Measurements from ENCODE around the gene CNIH4.
"Not testable (repeated sequence)": the region's sequence is repeated elsewhere in the genome, so short reads cannot be mapped to it uniquely, and the experiment has no call there.

CNIH4 gene

DNA sequence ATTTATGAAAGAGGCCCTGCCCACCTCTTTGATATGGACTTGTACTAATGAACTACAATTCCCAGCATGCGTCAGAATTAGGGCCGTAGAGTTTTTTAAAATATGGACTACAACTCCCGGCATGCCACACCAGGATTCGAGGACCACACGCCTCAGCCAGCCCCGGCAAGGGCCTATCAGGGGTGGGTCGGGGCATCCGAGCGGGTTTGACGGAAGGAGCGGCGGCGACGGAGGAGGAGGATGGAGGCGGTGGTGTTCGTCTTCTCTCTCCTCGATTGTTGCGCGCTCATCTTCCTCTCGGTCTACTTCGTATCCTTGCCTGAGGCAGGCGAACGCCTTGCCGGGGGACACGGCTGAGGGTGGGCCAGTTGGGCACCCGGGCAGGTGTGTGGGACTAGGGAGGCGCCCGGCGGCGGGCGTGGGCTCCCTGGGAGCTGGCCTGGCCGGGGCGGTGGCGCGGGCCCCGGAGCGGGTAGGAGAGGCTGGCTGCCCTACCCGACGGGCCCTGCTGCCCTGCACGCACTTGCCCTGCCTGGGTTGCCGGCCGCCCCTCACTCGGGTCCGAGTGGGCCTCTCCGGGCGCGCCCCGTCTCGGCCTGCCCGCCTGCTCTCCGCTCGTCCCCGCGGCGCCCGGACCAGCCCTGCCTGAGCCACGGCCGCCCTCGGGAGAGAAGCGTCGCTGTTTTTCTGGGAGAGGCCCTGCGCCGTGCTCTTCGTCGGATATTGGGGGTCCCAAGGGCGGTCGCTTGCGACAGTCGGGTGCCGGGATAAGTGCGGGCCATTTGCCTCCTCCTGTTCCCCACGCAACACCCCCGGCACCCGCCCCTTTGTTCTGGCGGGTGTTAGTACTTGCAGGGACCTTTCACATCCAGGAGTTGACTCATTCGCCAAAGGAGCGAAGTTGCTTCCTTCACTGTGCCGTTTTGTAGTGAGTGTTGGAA, at the start of gene CNIH4:
TSS of gene CNIH4 (plus strand) at position 195 of the 941 bp plus-strand sequence. CDS start at position 241, 46 bp downstream.
- peak; percentile 55 for DNase-seq

DNA sequence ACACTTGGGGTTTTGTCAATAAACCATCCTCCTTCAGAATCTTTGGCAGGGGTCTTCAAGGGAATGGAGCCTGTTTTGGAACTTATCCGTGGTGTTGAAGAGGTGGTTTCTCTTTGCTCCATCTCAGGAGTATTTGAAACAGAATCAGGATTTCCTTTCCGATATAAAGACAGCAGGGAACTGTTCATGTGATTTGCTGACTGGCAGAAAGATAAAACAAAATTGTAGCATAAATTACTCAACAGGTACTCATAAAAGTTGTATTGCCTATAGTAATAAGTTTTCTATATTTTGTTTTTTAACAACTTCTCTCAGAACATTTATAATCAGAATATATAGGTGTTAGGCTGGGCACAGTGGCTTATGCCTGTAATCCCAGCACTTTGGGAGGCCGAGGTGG, 48.6 kb upstream of the CNIH4 start:
- no peak for DNase-seq

DNA sequence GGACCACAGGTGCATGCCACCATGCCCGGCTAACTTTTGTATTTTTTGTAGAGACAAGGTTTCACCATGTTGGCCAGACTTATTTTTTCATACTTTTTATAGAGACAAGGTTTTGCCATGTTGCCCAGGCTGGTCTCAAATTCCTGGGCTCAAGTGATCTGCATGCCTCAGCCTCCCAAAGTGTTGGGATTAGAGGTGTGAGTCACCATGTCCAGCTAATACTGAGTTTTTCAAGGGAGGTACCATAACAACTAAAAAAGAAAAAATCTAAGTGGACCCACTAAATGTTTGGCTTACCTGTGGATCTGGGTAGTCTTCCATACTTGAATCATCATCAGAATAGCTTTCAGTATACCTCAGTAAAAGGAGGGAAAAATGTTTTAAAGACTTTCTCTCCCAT, 45.2 kb upstream of the CNIH4 start:
- not testable (repeated sequence) for DNase-seq

DNA sequence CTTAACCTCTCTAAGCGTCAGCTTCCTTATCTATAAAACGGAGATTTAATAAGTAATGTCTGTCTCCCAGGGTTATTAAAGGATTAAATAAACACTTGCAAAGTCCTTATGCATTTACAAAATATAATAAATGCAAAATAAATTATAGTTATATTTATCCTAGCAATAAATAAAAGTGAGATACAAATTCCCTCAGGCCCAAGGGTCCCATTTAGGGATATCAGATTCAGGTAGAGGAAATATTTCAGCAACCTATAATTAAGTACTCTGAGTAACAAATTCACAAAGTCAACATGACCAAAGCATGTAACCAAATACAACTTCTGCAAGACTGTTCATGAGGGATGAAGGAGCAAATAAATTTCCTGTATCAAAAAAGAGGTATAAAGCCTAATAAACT, 44.7 kb upstream of the CNIH4 start:
- no peak for DNase-seq

DNA sequence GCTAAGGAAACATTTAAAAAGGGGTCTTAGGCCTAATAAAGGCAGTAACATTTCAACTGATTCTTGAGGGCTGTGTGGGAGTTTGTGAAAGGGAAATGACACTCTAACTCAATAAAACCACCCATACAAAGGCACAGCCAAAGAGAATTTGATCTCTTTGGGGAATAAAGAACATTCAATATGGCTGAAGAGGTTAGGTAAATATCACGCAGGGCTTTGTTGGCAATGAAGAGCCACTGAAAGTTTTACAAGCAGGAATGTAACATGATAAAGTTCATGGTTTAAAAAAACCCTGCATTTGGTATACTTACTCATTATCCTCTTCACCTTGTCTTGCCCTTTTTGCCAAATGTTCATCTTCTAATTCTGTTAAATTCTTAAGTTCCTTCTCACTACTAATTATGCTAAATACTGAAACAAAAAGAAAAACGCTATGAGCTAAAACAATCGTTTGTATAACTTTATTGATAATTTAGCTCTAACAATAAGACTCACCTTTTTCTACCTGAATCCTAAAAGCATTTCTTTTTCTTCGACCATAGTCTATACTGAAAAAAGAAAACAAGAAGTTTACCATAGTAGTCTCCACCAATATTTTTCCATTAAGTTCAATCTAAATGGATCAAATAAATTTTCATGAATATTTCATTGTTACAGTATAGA, 39.2 kb upstream of the CNIH4 start:
- DNase-seq = peak; percentile 48

DNA sequence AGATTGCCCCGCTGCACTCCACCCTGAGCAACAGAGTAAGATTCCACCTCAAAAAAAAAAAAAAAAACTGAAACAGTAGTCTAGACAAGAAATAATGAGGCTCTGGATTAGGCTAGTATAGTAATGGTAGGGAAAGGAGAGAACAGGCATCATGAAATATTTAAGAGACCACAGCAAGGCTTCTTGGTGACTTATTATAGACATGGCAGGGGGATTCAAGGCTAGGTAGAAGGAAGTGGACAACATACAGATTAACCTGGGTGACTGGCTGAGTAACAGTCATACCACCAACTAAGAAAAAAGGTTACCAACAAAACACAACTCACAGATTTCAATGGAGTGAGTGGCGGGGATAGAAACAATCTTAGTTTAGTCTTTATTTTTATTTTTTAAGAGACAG, 35.0 kb upstream of the CNIH4 start:
- DNase-seq = no peak

DNA sequence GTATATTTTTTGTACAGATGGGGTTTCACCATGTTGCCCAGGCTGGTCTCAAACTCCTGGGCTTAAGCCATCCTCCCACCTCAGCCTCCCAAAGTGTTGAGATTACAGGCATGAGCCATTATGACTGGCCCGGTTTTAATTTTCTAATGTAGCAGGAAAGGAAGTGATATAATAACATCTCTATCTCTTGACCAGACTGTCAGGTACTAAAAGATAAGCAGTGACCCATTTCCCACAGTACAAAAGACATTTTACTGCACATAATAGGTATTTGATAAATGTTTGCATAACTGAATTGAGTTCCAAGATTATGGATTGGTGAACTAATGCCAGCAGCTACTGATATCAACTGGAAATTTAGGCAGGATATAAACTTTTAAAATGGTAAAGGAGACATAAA, 30.7 kb upstream of the CNIH4 start:
- DNase-seq = no peak

DNA sequence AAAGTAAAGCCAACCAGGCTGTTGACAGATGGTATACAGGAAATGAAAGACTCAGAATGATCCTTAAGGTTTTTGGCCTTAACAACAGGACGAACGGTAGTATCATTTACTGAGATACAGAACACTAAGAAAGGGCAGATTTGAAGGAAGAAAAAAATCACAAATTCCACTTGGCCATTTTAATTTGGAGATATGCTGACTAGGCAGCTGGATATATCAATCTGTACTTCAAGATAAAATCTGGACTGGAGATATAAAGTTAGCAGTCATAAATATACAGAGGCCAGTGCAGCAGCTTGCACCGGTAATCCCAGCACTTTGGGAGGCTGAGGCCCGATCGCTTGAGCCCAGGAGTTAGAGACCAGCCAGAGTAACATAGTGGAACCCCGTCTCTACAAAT, 28.0 kb upstream of the CNIH4 start:
- no peak for DNase-seq

DNA sequence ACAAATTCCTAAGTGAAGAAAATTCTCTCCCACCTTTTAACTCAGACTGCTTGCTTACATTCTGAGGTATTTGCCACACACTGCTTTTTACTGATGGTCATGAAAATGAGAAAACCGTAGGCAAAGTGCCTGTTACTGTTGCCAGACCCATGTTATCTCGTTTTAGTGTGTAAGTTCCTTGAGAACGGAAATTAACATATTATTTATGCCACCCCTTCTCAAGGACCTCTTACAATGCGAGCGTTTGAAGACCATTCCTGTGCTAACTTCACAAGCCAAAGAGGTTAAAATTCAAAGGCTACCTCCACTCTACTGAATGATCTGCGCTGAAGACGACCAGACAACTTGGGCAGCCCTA, 27.2 kb upstream of the CNIH4 start:
- DNase-seq = no peak

DNA sequence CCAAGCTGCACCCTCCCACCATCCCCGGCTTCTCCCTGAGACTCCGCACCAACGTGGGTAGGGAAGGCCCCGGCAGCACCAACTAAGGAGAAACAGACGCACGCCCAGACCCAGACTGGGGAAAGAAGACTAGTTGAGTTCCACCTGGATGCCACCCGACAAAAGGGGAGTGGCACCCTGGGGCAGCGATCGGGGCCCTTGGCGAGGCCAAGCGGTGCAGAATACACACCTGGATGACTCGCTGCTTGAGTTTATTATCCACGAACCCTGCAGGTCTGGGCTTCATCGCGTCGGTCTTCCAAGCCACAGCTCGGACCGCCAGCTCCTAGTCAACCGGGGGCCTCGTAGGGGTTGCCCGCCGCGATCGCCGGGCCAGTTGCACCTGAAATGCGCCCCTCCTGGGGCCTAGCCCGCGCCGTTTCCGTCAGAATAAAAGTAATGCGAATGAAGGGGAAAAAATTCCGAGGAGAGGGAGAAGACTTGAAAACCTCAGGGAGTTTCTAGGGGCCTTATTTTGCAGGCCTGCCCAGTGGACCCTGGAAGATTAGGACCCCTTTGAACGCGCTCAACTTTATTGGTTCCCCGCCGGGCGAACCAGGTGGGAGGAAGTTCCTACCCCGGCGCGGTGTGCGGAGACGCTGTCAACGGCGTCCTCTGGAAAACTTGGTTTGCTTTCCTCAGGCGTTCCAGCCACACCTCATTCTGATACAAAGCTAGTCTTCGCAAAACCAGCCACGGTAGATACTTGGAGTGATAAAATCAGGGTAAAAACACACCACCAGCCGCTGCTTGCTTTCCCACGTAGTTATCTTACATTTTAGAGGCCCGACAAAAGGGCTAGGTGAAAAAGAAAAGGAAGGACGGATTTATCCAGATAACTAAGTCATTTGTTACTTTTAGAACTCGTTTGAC, 26.6 kb upstream of the CNIH4 start, which contains the start of gene NVL:
TSS of gene NVL (minus strand) at position 331 of the 912 bp plus-strand sequence. CDS start at position 286, 45 bp downstream.
- DNase-seq = peak; percentile 15

DNA sequence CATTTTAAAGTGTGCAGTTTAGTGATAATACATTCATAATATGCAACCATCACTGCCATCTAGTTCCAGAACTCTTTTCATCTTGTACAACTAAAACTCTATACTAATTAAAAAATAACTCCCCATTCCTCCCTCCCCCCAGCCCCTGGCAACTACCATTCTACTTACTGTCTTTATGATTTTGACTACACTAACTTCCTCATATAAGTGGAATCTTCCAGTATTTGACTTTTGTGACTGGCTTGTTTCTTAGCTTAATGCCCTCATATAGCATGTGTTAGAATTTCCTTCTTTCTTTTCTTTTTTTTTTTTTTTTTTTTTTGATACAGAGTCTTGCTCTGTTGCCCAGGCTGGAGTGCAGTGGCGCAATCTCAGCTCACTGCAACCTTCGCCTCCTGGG, 25.4 kb upstream of the CNIH4 start:
- DNase-seq = no peak

DNA sequence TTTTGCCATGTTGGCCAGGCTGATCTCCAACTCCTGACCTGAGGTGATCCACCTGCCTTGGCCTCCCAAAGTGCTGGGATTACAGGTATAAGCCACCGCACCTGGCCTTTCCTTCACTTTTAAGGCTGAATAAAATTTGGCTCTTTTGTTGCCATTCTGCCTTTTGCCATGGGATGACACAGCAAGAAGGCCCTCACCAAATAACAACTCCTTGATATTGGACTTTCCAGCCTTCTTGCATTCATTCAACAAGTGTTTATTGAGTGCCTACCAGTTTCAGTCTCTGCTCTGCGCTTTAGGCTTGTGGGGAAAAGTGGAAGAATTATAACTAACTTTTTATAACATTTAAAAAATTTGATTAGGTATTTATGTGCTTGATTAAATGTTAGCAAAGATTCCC, 24.9 kb upstream of the CNIH4 start:
- DNase-seq = no peak

DNA sequence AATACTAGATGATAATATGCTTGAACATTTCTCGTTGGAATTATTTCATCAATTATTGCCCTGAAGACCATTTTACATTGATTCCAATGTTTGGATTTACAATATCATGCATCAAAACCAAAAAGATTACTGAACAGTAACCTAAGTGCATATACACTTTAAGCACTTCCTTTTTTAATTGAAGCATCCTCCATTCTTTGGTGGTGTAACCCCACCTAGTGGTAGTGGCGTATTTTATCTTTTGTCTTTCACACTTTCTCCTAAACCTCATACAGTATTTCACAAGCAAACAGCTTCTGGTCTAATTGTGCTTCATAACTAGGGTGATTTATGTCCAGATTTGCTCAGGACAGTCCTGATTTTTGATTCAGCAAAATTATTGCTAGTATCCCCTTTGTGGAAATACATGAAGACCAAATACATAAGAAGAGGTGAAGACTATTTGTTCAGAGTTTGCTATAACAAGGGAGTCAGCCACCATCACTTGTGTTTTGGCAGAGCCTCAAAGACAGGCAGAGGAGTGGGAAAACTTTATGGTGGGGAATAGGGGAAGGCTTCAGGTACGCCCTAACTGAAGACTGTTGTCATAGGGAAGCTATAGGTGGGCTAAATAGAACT, 23.3 kb upstream of the CNIH4 start:
- peak; percentile 1 for DNase-seq

DNA sequence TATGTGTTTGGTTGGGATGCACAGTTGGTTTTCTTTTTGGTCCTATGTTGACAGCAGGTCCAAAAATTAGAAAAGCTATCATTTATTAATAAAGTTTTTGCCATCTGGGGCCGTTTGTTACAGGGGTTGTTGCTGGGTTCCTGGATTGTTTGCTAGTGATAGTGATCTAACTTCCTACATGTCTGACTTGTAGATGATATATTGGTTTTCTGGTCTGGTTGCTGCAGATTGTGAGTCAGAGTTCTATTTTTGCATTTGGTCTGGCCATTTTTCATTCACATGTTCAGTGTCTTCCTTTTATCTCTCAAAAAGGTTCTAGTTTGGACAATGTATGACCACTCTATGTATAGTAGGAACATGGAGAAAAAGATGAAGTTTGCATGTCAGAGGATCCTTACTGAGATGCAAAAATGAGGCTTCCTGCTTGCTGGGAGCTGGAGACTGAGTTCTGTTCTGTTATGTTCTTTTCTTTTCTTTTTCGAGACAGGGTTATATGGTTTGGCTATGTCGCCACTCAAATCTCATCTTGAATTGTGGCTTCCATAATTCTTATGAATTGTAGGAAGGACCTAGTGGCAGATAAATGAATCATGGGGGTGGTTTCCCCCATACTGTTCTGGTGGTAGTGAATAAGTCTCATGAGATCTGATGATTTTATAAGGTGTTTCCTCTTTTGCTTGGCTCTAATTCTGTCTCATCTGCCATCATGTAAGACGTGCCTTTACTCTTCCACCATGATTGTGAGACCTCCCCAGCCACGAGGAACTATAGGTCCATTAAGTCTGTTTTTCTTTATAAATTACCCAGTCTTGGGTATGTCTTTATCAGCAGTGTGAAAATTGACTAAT, 22.5 kb upstream of the CNIH4 start:
- no peak for DNase-seq

DNA sequence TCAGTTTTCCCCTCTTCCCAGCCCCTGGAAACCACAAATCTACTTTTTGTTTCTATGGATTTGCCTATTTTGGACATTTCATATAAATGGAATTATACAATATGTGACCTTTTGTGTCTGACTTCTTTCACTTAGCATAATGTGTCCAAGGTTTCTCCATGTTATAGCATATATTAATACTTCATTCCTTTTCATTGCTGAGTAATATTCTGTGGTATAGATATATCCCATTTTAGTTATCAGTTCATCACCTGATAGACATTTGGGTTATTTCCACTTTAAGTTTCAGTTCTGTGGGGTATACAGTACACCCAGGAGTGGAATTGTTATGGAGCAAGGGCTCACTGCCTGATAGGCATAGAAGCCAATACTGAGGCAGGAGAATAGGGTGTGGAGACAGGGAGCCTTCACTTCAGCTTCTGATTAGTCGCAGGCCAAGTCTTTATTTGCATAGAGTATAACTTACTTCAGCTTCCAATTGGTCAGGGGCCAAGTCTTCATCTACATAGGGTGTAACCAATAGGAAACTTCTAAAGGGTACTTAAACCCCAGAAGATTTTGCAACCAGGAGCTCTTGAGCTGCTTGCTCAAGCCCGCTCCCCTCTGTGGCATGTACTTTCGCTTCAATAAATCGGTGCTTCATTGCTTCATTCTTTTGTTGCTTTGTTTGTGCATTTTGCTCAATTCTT, 18.4 kb upstream of the CNIH4 start:
- DNase-seq = no peak

DNA sequence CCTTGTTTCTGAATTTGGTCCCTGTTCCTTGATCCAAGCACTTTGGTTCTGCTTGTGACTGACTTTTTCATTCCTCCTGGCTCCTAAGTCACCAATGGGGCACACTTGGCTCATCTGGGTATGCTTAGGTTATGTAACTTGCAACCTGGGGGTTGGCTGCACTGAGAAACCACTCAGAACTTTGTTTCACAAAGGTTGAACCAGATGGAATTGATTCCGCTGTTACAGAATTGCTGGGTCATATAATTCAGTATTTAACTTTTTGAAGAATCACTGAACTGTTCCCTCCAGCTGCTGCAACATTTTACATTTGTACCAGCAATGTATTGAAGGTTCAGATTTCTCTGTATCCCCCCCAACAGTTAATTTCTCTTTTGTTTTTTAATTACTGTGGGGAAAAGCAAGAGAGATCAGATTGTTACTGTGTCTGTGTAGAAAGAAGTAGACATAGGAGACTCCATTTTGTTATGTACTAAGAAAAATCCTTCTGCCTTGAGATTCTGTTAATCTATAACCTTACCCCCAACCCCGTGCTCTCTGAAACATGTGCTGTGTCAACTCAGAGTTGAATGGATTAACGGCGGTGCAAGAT, 17.1 kb upstream of the CNIH4 start:
- DNase-seq = no peak

DNA sequence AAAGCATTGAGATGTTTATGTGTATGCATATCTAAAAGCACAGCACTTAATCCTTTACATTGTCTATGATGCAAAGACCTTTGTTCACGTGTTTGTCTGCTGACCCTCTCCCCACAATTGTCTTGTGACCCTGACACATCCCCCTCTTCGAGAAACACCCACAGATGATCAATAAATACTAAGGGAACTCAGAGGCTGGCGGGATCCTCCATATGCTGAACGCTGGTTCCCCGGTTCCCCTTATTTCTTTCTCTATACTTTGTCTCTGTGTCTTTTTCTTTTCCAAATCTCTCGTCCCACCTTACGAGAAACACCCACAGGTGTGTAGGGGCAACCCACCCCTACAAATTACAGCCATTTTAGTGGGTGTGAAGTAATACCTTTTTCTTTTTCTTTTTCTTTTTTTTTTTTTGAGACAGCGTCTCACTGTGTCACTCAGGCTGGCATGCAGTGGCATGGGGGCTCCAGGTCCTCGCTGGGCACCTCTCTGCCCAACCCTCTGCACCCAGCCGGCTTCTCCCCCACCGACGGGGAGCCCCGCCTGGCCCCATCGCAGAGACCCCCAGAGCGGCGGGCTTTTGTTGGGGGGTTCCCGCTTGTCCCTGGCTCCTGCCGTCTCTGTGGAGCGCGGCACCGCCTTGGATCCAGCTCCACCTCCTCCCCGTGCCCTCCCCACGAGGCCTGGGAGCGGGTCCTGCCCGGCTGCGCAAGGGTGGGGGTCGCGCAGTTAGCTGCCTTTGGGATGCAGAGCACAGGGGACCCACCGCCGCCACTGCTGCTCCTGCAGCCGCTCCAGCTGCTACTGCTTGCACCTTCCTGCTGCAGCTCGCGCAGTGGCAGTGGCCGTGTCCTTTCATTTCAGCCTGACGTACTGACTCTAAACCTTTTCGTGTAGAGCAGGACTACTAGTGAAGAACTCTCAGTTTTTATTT, 16.0 kb upstream of the CNIH4 start:
- DNase-seq = not testable (repeated sequence)

DNA sequence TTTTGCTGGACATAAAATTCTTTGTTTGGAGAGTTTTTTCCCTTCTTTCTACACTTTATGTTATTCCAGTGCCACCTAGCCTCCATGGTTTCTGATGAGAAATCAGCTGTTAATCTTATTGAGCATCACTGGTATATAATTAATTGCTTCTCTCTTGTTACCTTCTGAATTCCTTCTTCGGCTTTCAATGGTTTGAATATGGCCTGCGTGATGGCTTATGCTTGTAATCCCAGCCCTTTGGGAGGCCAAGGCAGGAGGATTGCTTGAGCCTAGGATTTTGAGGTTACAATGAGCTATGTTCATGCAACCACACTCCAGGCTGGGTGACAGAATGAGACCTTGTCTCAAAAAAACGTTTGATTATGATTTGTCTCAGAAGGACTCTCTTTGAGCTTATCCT, 13.0 kb upstream of the CNIH4 start:
- DNase-seq = no peak

DNA sequence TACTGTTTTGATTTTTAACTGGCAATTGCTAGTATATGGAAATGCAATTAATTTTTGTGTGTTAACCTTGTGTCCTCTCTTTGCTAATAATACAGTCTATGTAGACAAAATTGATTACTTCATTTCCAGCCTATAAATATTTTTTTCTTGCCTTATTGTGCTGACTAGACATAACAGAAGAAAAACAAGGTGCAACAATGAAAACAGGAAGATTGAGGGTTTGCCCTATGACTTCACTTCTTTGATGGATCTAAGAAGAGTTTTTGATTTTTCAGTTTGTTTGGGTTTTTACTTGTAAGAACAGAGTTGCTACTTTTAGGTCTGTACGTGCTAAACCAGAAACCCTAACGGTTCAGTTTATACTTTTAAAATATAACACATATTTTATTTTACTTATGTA, 8.5 kb upstream of the CNIH4 start:
- no peak for DNase-seq

Measured in NCI-H187 treated with DMSO at 0.1 percent for 48 hours (cell line).